Endothelial cell of umbilical vein (primary cell): ENCODE data around the gene ZNF22. TPM values are rescaled to one million over a fixed set of nuclear protein-coding genes. Genes with fewer than 3 reads are reported as not detected.

Source experiments
- BruUV-seq: library from RNA; stranded (reverse); fragments of 400-500 nt; replicated peaks from 2 replicates; lab custom pipeline; 2021; lab: Mats Ljungman, UMichigan
- CTCF ChIA-PET: fragments of 300-600, 350-600 bp; sonication (Branson Sonifier 250); formaldehyde crosslinking; loops from one replicate; lab custom pipeline; 2021; ENCODE audit warnings: antibody characterized with exemption, inconsistent platforms; lab: Charles Lee
- POLR2A ChIA-PET: fragments of 300-600, 350-600 bp; sonication (Branson Sonifier 250); formaldehyde crosslinking; loops from one replicate; lab custom pipeline; 2021; ENCODE audit warnings: antibody characterized with exemption, inconsistent platforms; lab: Charles Lee
- DNase-seq: peaks from one replicate; pipeline ENCODE4 v3.0.0-alpha.2; 2011; ENCODE audit warnings: low read depth, low spot score
- FAIRE-seq: peaks from 2 replicates; lab custom pipeline; 2011; peaks lifted over from hg19 to GRCh38; lab: Jason Lieb, UNC
- H2AFZ ChIP-seq: 2 replicates; pipeline ENCODE4 v1.6.0; 2012; ENCODE audit warnings: low read depth, low read length, control low read depth, inconsistent platforms
- H3K27ac ChIP-seq: 2 replicates; pipeline ENCODE4 v1.5.1; 2011; ENCODE audit warnings: low read depth, mild to moderate bottlenecking, control low read depth, low read length, moderate library complexity; ENCODE audit not compliant: insufficient read depth
- H3K27me3 ChIP-seq, 2 experiments: 2 replicates each; pipeline versions ENCODE4 v1.6.0 to v1.6.1; 2011; ENCODE audit warnings: low read length in 2 of 2, mixed read lengths in 1 of 2; ENCODE audit not compliant: control insufficient read depth in 2 of 2, insufficient read depth in 2 of 2
- H3K36me3 ChIP-seq, 2 experiments: 2 replicates in 1 of 2; 3 replicates in 1 of 2; pipeline ENCODE4 v1.5.1; 2011; ENCODE audit warnings: low read length in 2 of 2, mild to moderate bottlenecking in 1 of 2, moderate library complexity in 1 of 2; ENCODE audit not compliant: control insufficient read depth in 2 of 2, insufficient read depth in 2 of 2; ENCODE audit errors: extremely low read depth in 1 of 2
- H3K4me1 ChIP-seq: 3 replicates; pipeline ENCODE4 v1.5.1; 2011; ENCODE audit warnings: mild to moderate bottlenecking, low read length; ENCODE audit not compliant: control insufficient read depth, insufficient read depth; ENCODE audit errors: extremely low read depth
- H3K4me2 ChIP-seq: 2 replicates; pipeline ENCODE4 v1.6.1; 2011; ENCODE audit warnings: low read length, control low read depth, mixed read lengths; ENCODE audit not compliant: insufficient read depth
- H3K4me3 ChIP-seq, 3 experiments: fragments of 200-600 bp in 1 of 3; sonication (generic), shearing (Covaris generic) in 1 of 3; replicated peaks in 1 of 3; 2 replicates each; pipeline ENCODE4 v1.5.1; 2011 to 2016; ENCODE audit warnings: control low read depth in 3 of 3, low read length in 3 of 3, mild to moderate bottlenecking in 2 of 3, inconsistent platforms in 1 of 3, low read depth in 1 of 3, moderate library complexity in 1 of 3; ENCODE audit not compliant: insufficient read depth in 1 of 3
- H3K79me2 ChIP-seq: 2 replicates; pipeline ENCODE4 v1.6.0; 2012; ENCODE audit warnings: low read length, inconsistent platforms; ENCODE audit not compliant: control insufficient read depth, insufficient read depth
- H3K9ac ChIP-seq: replicated peaks from 2 replicates; pipeline ENCODE3; 2011; ENCODE audit warnings: low read length, control low read depth; ENCODE audit not compliant: insufficient read depth; ENCODE audit errors: extremely low read depth
- H3K9me1 ChIP-seq: replicated peaks from 3 replicates; pipeline ENCODE4 v1.6.0; 2011; ENCODE audit warnings: mild to moderate bottlenecking, low read length; ENCODE audit not compliant: control insufficient read depth, insufficient read depth; ENCODE audit errors: extremely low read depth
- H3K9me3 ChIP-seq: replicated peaks from 2 replicates; pipeline ENCODE4 v1.5.1; 2012; ENCODE audit warnings: low read length, inconsistent platforms; ENCODE audit not compliant: control insufficient read depth, insufficient read depth
- H4K20me1 ChIP-seq: replicated peaks from 2 replicates; pipeline ENCODE3; 2011; ENCODE audit warnings: mild to moderate bottlenecking, low read length; ENCODE audit not compliant: control insufficient read depth, insufficient read depth; ENCODE audit errors: extremely low read depth
- CTCF ChIP-seq, 2 donors: IDR thresholded peaks; 1 replicate in 1 of 2; 2 replicates in 1 of 2; pipeline ENCODE4 v1.5.1; 2011; ENCODE audit warnings: low read length in 2 of 2, mild to moderate bottlenecking in 2 of 2, moderate library complexity in 2 of 2, control low read depth in 1 of 2, inconsistent platforms in 1 of 2, low read depth in 1 of 2; ENCODE audit not compliant: insufficient read depth in 1 of 2; ENCODE audit errors: extremely low read depth in 1 of 2
- EZH2 ChIP-seq: IDR thresholded peaks from 2 replicates; pipeline ENCODE4 v1.6.1; 2012; ENCODE audit warnings: borderline replicate concordance, low read depth, mild to moderate bottlenecking, moderate library complexity, low read length, inconsistent platforms; ENCODE audit not compliant: severe bottlenecking
- FOS ChIP-seq: IDR thresholded peaks from 2 replicates; pipeline ENCODE4 v1.6.1; 2011; ENCODE audit warnings: mild to moderate bottlenecking, low read length, moderate library complexity, borderline replicate concordance; ENCODE audit not compliant: insufficient read depth
- GATA2 ChIP-seq: IDR thresholded peaks from 2 replicates; pipeline ENCODE4 v1.7.0; 2011; ENCODE audit warnings: low read depth, mild to moderate bottlenecking, moderate library complexity, mixed read lengths, low read length; ENCODE audit not compliant: insufficient read length, insufficient read depth
- JUN ChIP-seq: IDR thresholded peaks from 2 replicates; pipeline ENCODE4 v1.6.1; 2011; ENCODE audit warnings: borderline replicate concordance, low read depth; ENCODE audit not compliant: insufficient read length, insufficient read depth
- MAX ChIP-seq: IDR thresholded peaks from 2 replicates; pipeline ENCODE4 v1.6.1; 2011; ENCODE audit not compliant: insufficient read depth, insufficient read length
- MYC ChIP-seq: IDR thresholded peaks from one replicate; pipeline ENCODE4 v1.6.1; 2011; ENCODE audit warnings: mild to moderate bottlenecking, low read depth, low read length
- POLR2A ChIP-seq: IDR thresholded peaks from 2 replicates; pipeline ENCODE4 v1.6.1; 2012; ENCODE audit warnings: low read depth, mild to moderate bottlenecking, control low read depth, low read length
- POLR2AphosphoS5 ChIP-seq: IDR thresholded peaks from 2 replicates; pipeline ENCODE4 v1.6.1; 2012; ENCODE audit warnings: low read depth, mild to moderate bottlenecking, control low read depth, low read length, moderate library complexity; ENCODE audit not compliant: insufficient read depth
- dilution Hi-C: fragments of 300-500 bp; cut with MboI; formaldehyde crosslinking; loops from one replicate; pipeline ENCODE4 v1.15.0; 2019; ENCODE audit warnings: low sequenced_read_pairs; ENCODE audit not compliant: extremely low pct_ligation_motif_present
- intact Hi-C: fragments of 100-400 bp; cut with micrococcal nuclease; formaldehyde crosslinking; loops from one replicate; pipeline ENCODE4 v1.10.0; 2022
- polyA plus RNA-seq, 4 experiments: library from polyadenylated mRNA; depleted of rRNA in 3 of 4; stranded (reverse) in 3 of 4; unstranded in 1 of 4; fragments of >200 nt; gene quantifications; 2 replicates each; pipeline versions ENCODE4 v1.2.1 to v1.2.3, GENCODE V29; 2011 to 2012; ENCODE audit warnings: missing spikeins in 1 of 4
- total RNA-seq: library from RNA; stranded (reverse); gene quantifications from 2 replicates; pipeline ENCODE4 v1.2.3, GENCODE V29; 2021

ZNF22 gene
- total and polyA plus RNA-seq, 2 donors (not counting 3 experiments of a cell fraction or from before 2014, with no cell fraction given), result 21.0 to 48.7 TPM

GRCh38 chr10:44958898-44959246, 41.9 kb upstream of the ZNF22 start:
- H2AFZ ChIP-seq, result peak overlapping the region; percentile 84
- peak overlapping the region; percentile 65 for H3K4me2 ChIP-seq
- TF ChIP-seq EZH2, result no peak
- TF ChIP-seq CTCF (IDR thresholded peaks at IDR 0.05; ENCODE audit: extremely low read depth in 1 of 2, insufficient read depth in 1 of 2, low read depth in 1 of 2, low read length in 2 of 2), result no peak
- no peak for TF ChIP-seq POLR2A
- TF ChIP-seq MYC, result no peak
- TF ChIP-seq FOS, result no peak
- no peak for TF ChIP-seq POLR2AphosphoS5
- TF ChIP-seq GATA2, result no peak
- TF ChIP-seq JUN, result no peak
- no peak for TF ChIP-seq MAX
- intact Hi-C loops, result loop anchor here (1.0 kb wide), 2 partner anchors 16 to 42 kb away; no protein-coding TSS in a partner anchor
- H3K4me3 ChIP-seq, result peak overlapping the region; percentile 40 to 85 (median 74)
- H3K27me3 ChIP-seq, result no peaks in the 10 kb centered on the region
- H3K36me3 ChIP-seq, result no peaks in the 10 kb centered on the region
- DNase-seq (no peak), FAIRE-seq (no peak)
- peaks cover 11% of the 10 kb centered on the region for H3K4me1 ChIP-seq
- H4K20me1 ChIP-seq, result no peaks in the 10 kb centered on the region
- ChIA-PET POLR2A (no interaction called here), CTCF (interaction anchor here (0.8 kb wide), 1 partner anchor 22 kb away, joined by 3 read pairs; no protein-coding TSS in a partner anchor)
- no peaks in the 10 kb centered on the region for H3K9me3 ChIP-seq
- H3K9ac ChIP-seq, result peak overlapping the region; percentile 73
- peak overlapping the region; percentile 57 for H3K27ac ChIP-seq
- BruUV-seq, result no TSS peak
- H3K79me2 ChIP-seq, result no peaks in the 10 kb centered on the region
- no peaks in the 10 kb centered on the region for H3K9me1 ChIP-seq
- dilution Hi-C loops, result no loop called here
